HepG2 (cell line): ENCODE data around the gene ADAP2. TPM values are rescaled to one million over a fixed set of nuclear protein-coding genes. Genes with fewer than 3 reads are reported as not detected.
A peak's percentile ranks its signal among the peaks of the same experiment; 100 is the strongest.

Experiments
- CBX1 ChIP-seq: IDR thresholded peaks from one replicate; pipeline ENCODE4 v1.6.1; 2016; ENCODE audit warnings: antibody characterized with exemption, low read depth
- CC2D1A ChIP-seq: sonication (generic); formaldehyde crosslinking; IDR thresholded peaks from 2 replicates; pipeline ENCODE4 v1.8.1; 2023; ENCODE audit warnings: mild to moderate bottlenecking, missing genetic modification reagents
- DPF2 ChIP-seq: sonication (generic); formaldehyde crosslinking; IDR thresholded peaks from 2 replicates; pipeline ENCODE4 v1.4.0; 2020; ENCODE audit warnings: mild to moderate bottlenecking, low read depth, missing genetic modification reagents, borderline replicate concordance
- IRX3 ChIP-seq: sonication (generic); formaldehyde crosslinking; IDR thresholded peaks from 2 replicates; pipeline ENCODE4 v1.8.1; 2023; ENCODE audit warnings: mild to moderate bottlenecking, low read depth, missing genetic modification reagents, borderline replicate concordance
- KLF6 ChIP-seq: IDR thresholded peaks from 2 replicates; pipeline ENCODE4 v1.8.0; 2016; ENCODE audit warnings: missing biosample characterization, missing genetic modification reagents
- MAZ ChIP-seq, 2 experiments: sonication (generic) in 1 of 2; formaldehyde crosslinking in 1 of 2; IDR thresholded peaks; 2 replicates each; pipeline versions ENCODE4 v1.5.0 to v1.6.1; 2012 to 2020; ENCODE audit warnings: low read depth in 2 of 2, mild to moderate bottlenecking in 2 of 2, borderline replicate concordance in 1 of 2, improper control_type of control experiment in 1 of 2, low read length in 1 of 2, missing genetic modification reagents in 1 of 2, moderate library complexity in 1 of 2
- NR2F2 ChIP-seq: IDR thresholded peaks from 2 replicates; pipeline ENCODE4 v1.6.1; 2012; ENCODE audit warnings: low read depth, inconsistent platforms, borderline replicate concordance
- SP5 ChIP-seq: IDR thresholded peaks from 2 replicates; pipeline ENCODE4 v1.6.1; 2016; ENCODE audit warnings: low read depth, borderline replicate concordance
- TBL1XR1 ChIP-seq: fragments of 150-350 bp; IDR thresholded peaks from 2 replicates; pipeline ENCODE4 v1.6.1; 2014; ENCODE audit warnings: borderline replicate concordance, low read length; ENCODE audit not compliant: partially characterized antibody
- TCF7 ChIP-seq: sonication (generic); IDR thresholded peaks from 2 replicates; pipeline ENCODE4 v1.6.1; 2016; ENCODE audit warnings: antibody characterized with exemption, low read depth
- ZNF564 ChIP-seq: sonication (generic); formaldehyde crosslinking; IDR thresholded peaks from 2 replicates; pipeline ENCODE4 v1.8.1; 2023; ENCODE audit warnings: mild to moderate bottlenecking, missing genetic modification reagents
- ZNF782 ChIP-seq: sonication (generic); formaldehyde crosslinking; IDR thresholded peaks from 2 replicates; pipeline ENCODE4 v1.4.0; 2020; ENCODE audit warnings: missing genetic modification reagents, mild to moderate bottlenecking, borderline replicate concordance
- polyA plus RNA-seq, 8 experiments: library from polyadenylated mRNA; depleted of rRNA in 3 of 8; stranded (reverse) in 7 of 8; unstranded in 1 of 8; fragments of >200 nt; fragmentation: Illumina TruSeq in 4 of 8; extraction: Trizol in 4 of 8; gene quantifications; 2 replicates each; pipeline versions ENCODE4 v1.2.1 to v1.2.3, GENCODE V29; 2011 to 2016; ENCODE audit warnings: low read depth in 4 of 8, missing spikeins in 1 of 8, mixed read lengths in 1 of 8; ENCODE audit not compliant: insufficient read depth in 1 of 8
- total RNA-seq, 5 experiments: library from RNA; depleted of rRNA; stranded (reverse); fragments of >200 nt; fragmentation: Illumina TruSeq; extraction: Trizol; gene quantifications; 2 replicates each; pipeline ENCODE4 v1.2.3, GENCODE V29; 2016; ENCODE audit warnings: low read depth in 1 of 5
- TF ChIP-seq, protein P1 (sequence below): IDR thresholded peaks from 2 replicates; pipeline ENCODE4 v1.6.1; 2016; ENCODE audit warnings: control low read depth
- TF ChIP-seq, protein P2 (sequence below): sonication (generic); formaldehyde crosslinking; IDR thresholded peaks from 2 replicates; pipeline ENCODE4 v1.5.1; 2020; ENCODE audit warnings: missing genetic modification reagents, mild to moderate bottlenecking, borderline replicate concordance
- TF ChIP-seq, protein P3 (sequence below): sonication (generic); formaldehyde crosslinking; conservative IDR thresholded peaks from 2 replicates; pipeline ENCODE4 v1.8.0; 2022; ENCODE audit warnings: low read depth, missing genetic modification reagents
- TF ChIP-seq, protein P4 (sequence below): sonication (generic); formaldehyde crosslinking; IDR thresholded peaks from 2 replicates; pipeline ENCODE4 v1.4.0; 2020; ENCODE audit warnings: missing genetic modification reagents, borderline replicate concordance
- TF ChIP-seq, protein P5 (sequence below): sonication (generic); formaldehyde crosslinking; IDR thresholded peaks from 2 replicates; pipeline ENCODE4 v1.4.0; 2020; ENCODE audit warnings: missing genetic modification reagents

Gene ADAP2
- total and polyA plus RNA-seq, 2 of the 13 experiments (the other 11 are each of a cell fraction or from before 2014, with no cell fraction given): 0.51 to 0.70 TPM

DNA sequence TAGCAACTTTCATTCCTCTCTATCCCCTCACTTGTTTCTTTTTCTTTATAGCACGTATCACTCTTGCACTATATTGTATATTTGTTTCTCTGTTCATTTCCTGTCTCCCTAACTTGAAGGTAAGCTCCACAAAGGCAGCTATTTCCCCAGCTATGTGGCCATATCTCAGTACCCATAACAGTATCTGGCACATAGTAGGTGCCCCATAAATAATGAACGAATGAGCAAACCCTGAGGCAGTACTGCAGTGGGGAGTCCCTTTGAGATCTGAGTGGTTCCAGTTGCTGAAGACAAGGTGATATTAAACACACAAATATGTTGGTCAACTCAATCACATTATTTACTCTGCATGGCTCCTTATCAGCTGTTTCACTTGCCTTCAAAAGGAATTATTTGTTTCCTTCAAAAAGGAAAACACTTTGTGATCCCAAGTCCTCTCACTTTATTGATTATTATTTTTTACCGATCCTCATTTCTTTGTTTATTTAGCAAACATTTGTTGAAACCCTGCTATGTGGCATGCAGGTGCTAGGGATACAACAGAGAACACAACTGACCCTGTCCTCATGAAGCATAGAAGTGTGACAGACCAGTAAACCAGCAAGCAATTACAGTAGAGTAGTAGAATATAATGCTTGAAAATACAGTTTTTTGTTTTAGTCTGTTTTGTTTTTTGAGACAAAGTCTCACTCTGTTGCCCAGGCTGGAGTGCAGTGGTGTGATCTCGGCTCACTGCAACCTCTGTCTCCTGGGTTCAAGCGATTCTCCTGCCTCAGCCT is 5.7 kb upstream of the ADAP2 start (continued):
- TF ChIP-seq, protein P1, sequence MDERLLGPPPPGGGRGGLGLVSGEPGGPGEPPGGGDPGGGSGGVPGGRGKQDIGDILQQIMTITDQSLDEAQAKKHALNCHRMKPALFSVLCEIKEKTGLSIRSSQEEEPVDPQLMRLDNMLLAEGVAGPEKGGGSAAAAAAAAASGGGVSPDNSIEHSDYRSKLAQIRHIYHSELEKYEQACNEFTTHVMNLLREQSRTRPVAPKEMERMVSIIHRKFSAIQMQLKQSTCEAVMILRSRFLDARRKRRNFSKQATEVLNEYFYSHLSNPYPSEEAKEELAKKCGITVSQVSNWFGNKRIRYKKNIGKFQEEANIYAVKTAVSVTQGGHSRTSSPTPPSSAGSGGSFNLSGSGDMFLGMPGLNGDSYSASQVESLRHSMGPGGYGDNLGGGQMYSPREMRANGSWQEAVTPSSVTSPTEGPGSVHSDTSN (CRISPR knock-in tag): no peak
- no peak for TF ChIP-seq MAZ (IDR thresholded peaks at IDR 0.05; ENCODE audit: borderline replicate concordance, low read depth, low read length)
- no peak for TF ChIP-seq MAZ (CRISPR knock-in tag; IDR thresholded peaks at IDR 0.05; ENCODE audit: low read depth)
- TF ChIP-seq IRX3 (CRISPR knock-in tag): no peak
- no peak for TF ChIP-seq CBX1
- TF ChIP-seq ZNF564 (CRISPR knock-in tag): no peak
- no peak for TF ChIP-seq TBL1XR1
- TF ChIP-seq, protein P2, sequence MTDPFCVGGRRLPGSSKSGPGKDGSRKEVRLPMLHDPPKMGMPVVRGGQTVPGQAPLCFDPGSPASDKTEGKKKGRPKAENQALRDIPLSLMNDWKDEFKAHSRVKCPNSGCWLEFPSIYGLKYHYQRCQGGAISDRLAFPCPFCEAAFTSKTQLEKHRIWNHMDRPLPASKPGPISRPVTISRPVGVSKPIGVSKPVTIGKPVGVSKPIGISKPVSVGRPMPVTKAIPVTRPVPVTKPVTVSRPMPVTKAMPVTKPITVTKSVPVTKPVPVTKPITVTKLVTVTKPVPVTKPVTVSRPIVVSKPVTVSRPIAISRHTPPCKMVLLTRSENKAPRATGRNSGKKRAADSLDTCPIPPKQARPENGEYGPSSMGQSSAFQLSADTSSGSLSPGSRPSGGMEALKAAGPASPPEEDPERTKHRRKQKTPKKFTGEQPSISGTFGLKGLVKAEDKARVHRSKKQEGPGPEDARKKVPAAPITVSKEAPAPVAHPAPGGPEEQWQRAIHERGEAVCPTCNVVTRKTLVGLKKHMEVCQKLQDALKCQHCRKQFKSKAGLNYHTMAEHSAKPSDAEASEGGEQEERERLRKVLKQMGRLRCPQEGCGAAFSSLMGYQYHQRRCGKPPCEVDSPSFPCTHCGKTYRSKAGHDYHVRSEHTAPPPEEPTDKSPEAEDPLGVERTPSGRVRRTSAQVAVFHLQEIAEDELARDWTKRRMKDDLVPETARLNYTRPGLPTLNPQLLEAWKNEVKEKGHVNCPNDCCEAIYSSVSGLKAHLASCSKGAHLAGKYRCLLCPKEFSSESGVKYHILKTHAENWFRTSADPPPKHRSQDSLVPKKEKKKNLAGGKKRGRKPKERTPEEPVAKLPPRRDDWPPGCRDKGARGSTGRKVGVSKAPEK (CRISPR knock-in tag): no peak
- TF ChIP-seq, protein P3, sequence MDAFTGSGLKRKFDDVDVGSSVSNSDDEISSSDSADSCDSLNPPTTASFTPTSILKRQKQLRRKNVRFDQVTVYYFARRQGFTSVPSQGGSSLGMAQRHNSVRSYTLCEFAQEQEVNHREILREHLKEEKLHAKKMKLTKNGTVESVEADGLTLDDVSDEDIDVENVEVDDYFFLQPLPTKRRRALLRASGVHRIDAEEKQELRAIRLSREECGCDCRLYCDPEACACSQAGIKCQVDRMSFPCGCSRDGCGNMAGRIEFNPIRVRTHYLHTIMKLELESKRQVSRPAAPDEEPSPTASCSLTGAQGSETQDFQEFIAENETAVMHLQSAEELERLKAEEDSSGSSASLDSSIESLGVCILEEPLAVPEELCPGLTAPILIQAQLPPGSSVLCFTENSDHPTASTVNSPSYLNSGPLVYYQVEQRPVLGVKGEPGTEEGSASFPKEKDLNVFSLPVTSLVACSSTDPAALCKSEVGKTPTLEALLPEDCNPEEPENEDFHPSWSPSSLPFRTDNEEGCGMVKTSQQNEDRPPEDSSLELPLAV (CRISPR knock-in tag): no peak
- TF ChIP-seq, protein P4, sequence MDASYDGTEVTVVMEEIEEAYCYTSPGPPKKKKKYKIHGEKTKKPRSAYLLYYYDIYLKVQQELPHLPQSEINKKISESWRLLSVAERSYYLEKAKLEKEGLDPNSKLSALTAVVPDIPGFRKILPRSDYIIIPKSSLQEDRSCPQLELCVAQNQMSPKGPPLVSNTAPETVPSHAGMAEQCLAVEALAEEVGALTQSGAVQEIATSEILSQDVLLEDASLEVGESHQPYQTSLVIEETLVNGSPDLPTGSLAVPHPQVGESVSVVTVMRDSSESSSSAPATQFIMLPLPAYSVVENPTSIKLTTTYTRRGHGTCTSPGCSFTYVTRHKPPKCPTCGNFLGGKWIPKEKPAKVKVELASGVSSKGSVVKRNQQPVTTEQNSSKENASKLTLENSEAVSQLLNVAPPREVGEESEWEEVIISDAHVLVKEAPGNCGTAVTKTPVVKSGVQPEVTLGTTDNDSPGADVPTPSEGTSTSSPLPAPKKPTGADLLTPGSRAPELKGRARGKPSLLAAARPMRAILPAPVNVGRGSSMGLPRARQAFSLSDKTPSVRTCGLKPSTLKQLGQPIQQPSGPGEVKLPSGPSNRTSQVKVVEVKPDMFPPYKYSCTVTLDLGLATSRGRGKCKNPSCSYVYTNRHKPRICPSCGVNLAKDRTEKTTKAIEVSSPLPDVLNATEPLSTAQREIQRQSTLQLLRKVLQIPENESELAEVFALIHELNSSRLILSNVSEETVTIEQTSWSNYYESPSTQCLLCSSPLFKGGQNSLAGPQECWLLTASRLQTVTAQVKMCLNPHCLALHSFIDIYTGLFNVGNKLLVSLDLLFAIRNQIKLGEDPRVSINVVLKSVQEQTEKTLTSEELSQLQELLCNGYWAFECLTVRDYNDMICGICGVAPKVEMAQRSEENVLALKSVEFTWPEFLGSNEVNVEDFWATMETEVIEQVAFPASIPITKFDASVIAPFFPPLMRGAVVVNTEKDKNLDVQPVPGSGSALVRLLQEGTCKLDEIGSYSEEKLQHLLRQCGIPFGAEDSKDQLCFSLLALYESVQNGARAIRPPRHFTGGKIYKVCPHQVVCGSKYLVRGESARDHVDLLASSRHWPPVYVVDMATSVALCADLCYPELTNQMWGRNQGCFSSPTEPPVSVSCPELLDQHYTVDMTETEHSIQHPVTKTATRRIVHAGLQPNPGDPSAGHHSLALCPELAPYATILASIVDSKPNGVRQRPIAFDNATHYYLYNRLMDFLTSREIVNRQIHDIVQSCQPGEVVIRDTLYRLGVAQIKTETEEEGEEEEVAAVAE (CRISPR knock-in tag): no peak
- TF ChIP-seq, protein P5, sequence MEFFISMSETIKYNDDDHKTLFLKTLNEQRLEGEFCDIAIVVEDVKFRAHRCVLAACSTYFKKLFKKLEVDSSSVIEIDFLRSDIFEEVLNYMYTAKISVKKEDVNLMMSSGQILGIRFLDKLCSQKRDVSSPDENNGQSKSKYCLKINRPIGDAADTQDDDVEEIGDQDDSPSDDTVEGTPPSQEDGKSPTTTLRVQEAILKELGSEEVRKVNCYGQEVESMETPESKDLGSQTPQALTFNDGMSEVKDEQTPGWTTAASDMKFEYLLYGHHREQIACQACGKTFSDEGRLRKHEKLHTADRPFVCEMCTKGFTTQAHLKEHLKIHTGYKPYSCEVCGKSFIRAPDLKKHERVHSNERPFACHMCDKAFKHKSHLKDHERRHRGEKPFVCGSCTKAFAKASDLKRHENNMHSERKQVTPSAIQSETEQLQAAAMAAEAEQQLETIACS (CRISPR knock-in tag): no peak
- no peak for TF ChIP-seq ZNF782 (CRISPR knock-in tag)
- TF ChIP-seq NR2F2: peak; percentile 72
- no peak for TF ChIP-seq SP5
- peak; percentile 95 for TF ChIP-seq TCF7
- peak; percentile 66; the same call in 1 of the 2 replicates for TF ChIP-seq DPF2
- TF ChIP-seq KLF6: 0 out of 2 replicates have a peak, but pooled peaks have one; percentile 32
- TF ChIP-seq CC2D1A: no peak
